Suprapubic skin (tissue), 4 donors: Measurements from ENCODE around the gene LRRIQ3. TPM values are rescaled to one million over a fixed set of nuclear protein-coding genes. Genes with fewer than 3 reads are reported as not detected.

Experiments
- DNase-seq, 2 donors: peaks; one replicate each; pipeline ENCODE4 v3.0.0-alpha.2; 2019; ENCODE audit warnings: low spot score in 2 of 2
- H3K27ac ChIP-seq: fragments of 200-600 bp; sonication (generic); one replicate; pipeline ENCODE4 v1.5.1; 2019
- H3K27me3 ChIP-seq: fragments of 200-600 bp; sonication (generic); one replicate; pipeline ENCODE4 v1.5.1; 2019
- H3K36me3 ChIP-seq: fragments of 200-600 bp; sonication (generic); one replicate; pipeline ENCODE4 v1.5.1; 2019
- H3K4me1 ChIP-seq: fragments of 200-600 bp; sonication (generic); one replicate; pipeline ENCODE4 v1.5.1; 2019
- H3K4me3 ChIP-seq: fragments of 200-600 bp; sonication (generic); one replicate; pipeline ENCODE4 v1.5.1; 2019; ENCODE audit warnings: mild to moderate bottlenecking
- H3K9me3 ChIP-seq: fragments of 200-600 bp; sonication (generic); one replicate; pipeline ENCODE4 v1.5.1; 2019
- CTCF ChIP-seq, 2 donors: fragments of 200-600 bp in 1 of 2; fragments of 450-650 bp in 1 of 2; sonication (generic) in 1 of 2; IDR thresholded peaks; one replicate each; pipeline ENCODE4 v1.5.1; 2016 to 2019; ENCODE audit warnings: antibody characterized with exemption in 2 of 2, mild to moderate bottlenecking in 1 of 2, moderate library complexity in 1 of 2
- EP300 ChIP-seq: sonication (generic); formaldehyde crosslinking; IDR thresholded peaks from one replicate; pipeline ENCODE4 v1.6.1; 2017; ENCODE audit warnings: antibody characterized with exemption
- POLR2A ChIP-seq, 2 donors: fragments of 450-650 bp; IDR thresholded peaks; one replicate each; pipeline ENCODE4 v1.6.1; 2017; ENCODE audit warnings: antibody characterized with exemption in 2 of 2, mild to moderate bottlenecking in 2 of 2, moderate library complexity in 2 of 2
- POLR2AphosphoS5 ChIP-seq, 3 donors: sonication (generic); formaldehyde crosslinking; IDR thresholded peaks; one replicate each; pipeline ENCODE4 v1.6.1; 2017; ENCODE audit warnings: antibody characterized with exemption in 3 of 3
- WGBS: methylation state at CpG from one replicate; pipeline ENCODE4 v1.1.5; 2018; 5-methylcytosine and 5-hydroxymethylcytosine counted together
- total RNA-seq, 4 donors: library from RNA; depleted of rRNA; stranded (reverse); fragments of >200 nt; gene quantifications; one replicate each; pipeline ENCODE4 v1.1.0, GENCODE V29; 2016

Gene LRRIQ3
- total RNA-seq, 4 donors from 2014 or later = 0.38 to 0.59 TPM; not detected in 2

GRCh38 chr1:74011736-74012135 lies 186.2 kb downstream of the LRRIQ3 start:
- DNase-seq = no peak
- Histone ChIP-seq H3K4me3 (no peak overlapping the region), H3K27me3 (no peaks in the 10 kb centered on the region), H3K4me1 (no peaks in the 10 kb centered on the region), H3K36me3 (no peaks in the 10 kb centered on the region), H3K27ac (no peak overlapping the region), H3K9me3 (no peaks in the 10 kb centered on the region)
- TF ChIP-seq POLR2A (IDR thresholded peaks at IDR 0.05) = no peak

- no peaks in the 10 kb centered on the region for H3K4me1 ChIP-seq
- H3K27me3 ChIP-seq = no peaks in the 10 kb centered on the region
- no peaks in the 10 kb centered on the region for H3K36me3 ChIP-seq
- no peak overlapping the region for H3K27ac ChIP-seq
- no peak for TF ChIP-seq POLR2AphosphoS5 (IDR thresholded peaks at IDR 0.05)
- WGBS = 97% methylated on average over 7 of the region's 7 CpGs
- no peaks in the 10 kb centered on the region for H3K9me3 ChIP-seq
- no peak for DNase-seq
- no peak overlapping the region for H3K4me3 ChIP-seq
Observed at GRCh38 chr1:74010206-74010605, 187.8 kb downstream of the LRRIQ3 start.

GRCh38 chr1:74005533-74005932 lies 192.4 kb downstream of the LRRIQ3 start:
- DNase-seq = no peak
- H3K27ac ChIP-seq = no peak overlapping the region
- TF ChIP-seq CTCF (IDR thresholded peaks at IDR 0.05) (no peak), POLR2A (IDR thresholded peaks at IDR 0.05) (no peak), POLR2AphosphoS5 (IDR thresholded peaks at IDR 0.05) (no peak), EP300 (no peak)
- no peaks in the 10 kb centered on the region for H3K9me3 ChIP-seq
- 65% methylated on average over 4 of the region's 4 CpGs for WGBS
- H3K27me3 ChIP-seq = no peaks in the 10 kb centered on the region
- H3K4me1 ChIP-seq = no peaks in the 10 kb centered on the region
- no peak overlapping the region for H3K4me3 ChIP-seq
- no peaks in the 10 kb centered on the region for H3K36me3 ChIP-seq

GRCh38 chr1:74003806-74004205 lies 194.2 kb downstream of the LRRIQ3 start:
- no peaks in the 10 kb centered on the region for H3K9me3 ChIP-seq
- no peaks in the 10 kb centered on the region for H3K27me3 ChIP-seq
- no peak overlapping the region for H3K27ac ChIP-seq
- H3K36me3 ChIP-seq = no peaks in the 10 kb centered on the region
- no peaks in the 10 kb centered on the region for H3K4me1 ChIP-seq
- TF ChIP-seq CTCF (IDR thresholded peaks at IDR 0.05) (no peak), POLR2A (IDR thresholded peaks at IDR 0.05) (no peak), EP300 (no peak), POLR2AphosphoS5 (IDR thresholded peaks at IDR 0.05) (no peak)
- no peak overlapping the region for H3K4me3 ChIP-seq
- DNase-seq = no peak

- no peaks in the 10 kb centered on the region for H3K36me3 ChIP-seq
- WGBS = 9% methylated on average over 2 of the region's 2 CpGs
- H3K4me1 ChIP-seq = no peaks in the 10 kb centered on the region
- H3K27me3 ChIP-seq = no peaks in the 10 kb centered on the region
- no peak for DNase-seq
- H3K9me3 ChIP-seq = no peaks in the 10 kb centered on the region
- H3K4me3 ChIP-seq = no peak overlapping the region
- no peak overlapping the region for H3K27ac ChIP-seq
- TF ChIP-seq CTCF (IDR thresholded peaks at IDR 0.05) (peak in 1 of 2 donors; percentile 20), POLR2A (IDR thresholded peaks at IDR 0.05) (no peak)
Observed at GRCh38 chr1:73998348-73998959, 199.5 kb downstream of the LRRIQ3 start.

- Histone ChIP-seq H3K4me3 (no peak overlapping the region), H3K9me3 (no peaks in the 10 kb centered on the region), H3K4me1 (no peaks in the 10 kb centered on the region), H3K36me3 (no peaks in the 10 kb centered on the region), H3K27me3 (no peaks in the 10 kb centered on the region), H3K27ac (no peak overlapping the region)
- WGBS = 52% methylated on average over 3 of the region's 3 CpGs
- no peak for TF ChIP-seq POLR2A (IDR thresholded peaks at IDR 0.05)
- no peak for TF ChIP-seq CTCF (IDR thresholded peaks at IDR 0.05)
- no peak for TF ChIP-seq EP300
- no peak for TF ChIP-seq POLR2AphosphoS5 (IDR thresholded peaks at IDR 0.05)
- DNase-seq = no peak
Observed at GRCh38 chr1:73980324-73981040, 217.5 kb downstream of the LRRIQ3 start.
